Measurements from ENCODE around the gene MYMX. TPM values are rescaled to one million over a fixed set of nuclear protein-coding genes. Genes with fewer than 3 reads are reported as not detected.
A peak's percentile ranks its signal among the peaks of the same experiment; 100 is the strongest.

MYMX gene
- polyA plus RNA-seq, 3 donors, result not detected

DNA sequence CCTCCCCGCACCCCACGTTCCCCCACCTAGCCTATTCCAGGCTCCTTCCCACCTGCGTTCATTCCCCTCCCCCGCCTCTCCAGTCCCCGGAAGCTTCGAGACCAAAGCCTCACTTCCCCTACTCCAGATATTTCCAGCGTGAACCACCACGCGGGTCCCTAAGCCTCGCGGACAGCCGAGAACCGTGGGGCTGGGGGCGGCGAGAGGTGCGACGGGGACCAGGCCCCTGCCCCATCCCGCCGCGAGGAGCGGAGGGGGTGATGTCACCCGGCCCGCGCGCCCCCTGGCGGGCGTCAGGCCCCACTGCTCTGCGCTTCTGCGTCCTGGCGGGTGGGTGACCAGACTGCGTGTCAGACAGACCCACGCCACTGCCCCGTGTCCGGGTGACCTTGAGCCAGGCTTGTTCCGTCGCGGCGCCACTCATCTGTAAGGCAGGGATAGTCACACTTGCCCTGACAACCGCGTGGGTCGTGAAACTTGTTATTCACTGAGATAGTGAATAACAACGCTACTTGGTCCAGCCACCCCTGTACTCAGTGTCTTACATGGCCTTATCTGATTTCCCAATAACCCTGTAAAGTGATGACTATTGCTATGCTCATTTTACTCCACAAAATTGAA is 21.2 kb downstream of the MYMX start:
- peaks cover 1 to 7% of the 10 kb centered on the region in 2 donors for H3K36me3 Mint-ChIP-seq
- H2AFZ ChIP-seq (ENCODE audit: insufficient read depth, low read depth, low read length, poor library complexity, severe bottlenecking), result peak overlapping the region; percentile 82
- peaks cover 38% of the 10 kb centered on the region for H3K4me1 Mint-ChIP-seq
- H4K20me1 ChIP-seq (ENCODE audit: insufficient read depth, low read length), result no peaks in the 10 kb centered on the region
- H3K4me2 ChIP-seq (replicated peaks; ENCODE audit: extremely low read depth, low read length, poor library complexity, severe bottlenecking), result peak overlapping the region; percentile 86
- no peaks in the 10 kb centered on the region for H3K27me3 ChIP-seq (ENCODE audit: control insufficient read depth in 2 of 2, insufficient read depth in 2 of 2, low read length in 2 of 2)
- peak overlapping the region; percentile 65 to 96 for H3K27ac ChIP-seq (ENCODE audit: low read depth in 1 of 2, low read length in 2 of 2)
- peak overlapping the region; percentile 90 to 99 (median 97) for H3K27ac Mint-ChIP-seq
- no peaks in the 10 kb centered on the region for H3K79me2 ChIP-seq (ENCODE audit: insufficient read depth, low read length)
- WGBS (ENCODE audit: insufficient coverage), result 0% methylated on average over 41 of the region's 42 CpGs
- peaks cover 2 to 3% (median 3%) of the 10 kb centered on the region in 3 donors for H3K27me3 Mint-ChIP-seq (ENCODE audit: low read depth in 3 of 3)
- peaks cover 0 to 1% of the 10 kb centered on the region in 2 donors for H3K36me3 ChIP-seq (replicated peaks in 1 of 2; ENCODE audit: control insufficient read depth in 1 of 2, insufficient read depth in 2 of 2, low read length in 2 of 2)
- no peaks in the 10 kb centered on the region for H3K9me3 ChIP-seq (replicated peaks in 1 of 2; ENCODE audit: control insufficient read depth in 1 of 2, insufficient read depth in 1 of 2, low read length in 2 of 2)
- intact Hi-C loops (cut with micrococcal nuclease), result loop anchor here (2.0 to 5.0 kb wide), 2 partner anchors 17 to 66 kb away; no protein-coding TSS in a partner anchor
- H3K4me3 ChIP-seq (replicated peaks in 1 of 3; ENCODE audit: low read depth in 2 of 3, low read length in 3 of 3), result peak overlapping the region; percentile 56 to 86 (median 76)
- peaks cover 29 to 32% of the 10 kb centered on the region in 2 donors for H3K4me1 ChIP-seq (ENCODE audit: control insufficient read depth in 1 of 2, insufficient read depth in 2 of 2, low read length in 2 of 2)
- DNase-seq, result peak; percentile 84 to 90 (median 85)
- TF ChIP-seq, protein P1, sequence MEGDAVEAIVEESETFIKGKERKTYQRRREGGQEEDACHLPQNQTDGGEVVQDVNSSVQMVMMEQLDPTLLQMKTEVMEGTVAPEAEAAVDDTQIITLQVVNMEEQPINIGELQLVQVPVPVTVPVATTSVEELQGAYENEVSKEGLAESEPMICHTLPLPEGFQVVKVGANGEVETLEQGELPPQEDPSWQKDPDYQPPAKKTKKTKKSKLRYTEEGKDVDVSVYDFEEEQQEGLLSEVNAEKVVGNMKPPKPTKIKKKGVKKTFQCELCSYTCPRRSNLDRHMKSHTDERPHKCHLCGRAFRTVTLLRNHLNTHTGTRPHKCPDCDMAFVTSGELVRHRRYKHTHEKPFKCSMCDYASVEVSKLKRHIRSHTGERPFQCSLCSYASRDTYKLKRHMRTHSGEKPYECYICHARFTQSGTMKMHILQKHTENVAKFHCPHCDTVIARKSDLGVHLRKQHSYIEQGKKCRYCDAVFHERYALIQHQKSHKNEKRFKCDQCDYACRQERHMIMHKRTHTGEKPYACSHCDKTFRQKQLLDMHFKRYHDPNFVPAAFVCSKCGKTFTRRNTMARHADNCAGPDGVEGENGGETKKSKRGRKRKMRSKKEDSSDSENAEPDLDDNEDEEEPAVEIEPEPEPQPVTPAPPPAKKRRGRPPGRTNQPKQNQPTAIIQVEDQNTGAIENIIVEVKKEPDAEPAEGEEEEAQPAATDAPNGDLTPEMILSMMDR (IDR thresholded peaks at IDR 0.05), result peak; percentile 99
- H3K9ac ChIP-seq (ENCODE audit: insufficient read depth, low read length, poor library complexity, severe bottlenecking), result peak overlapping the region; percentile 84
- no peaks in the 10 kb centered on the region for H3K9me3 Mint-ChIP-seq
- peak overlapping the region; percentile 83 to 90 for H3K4me3 Mint-ChIP-seq

DNA sequence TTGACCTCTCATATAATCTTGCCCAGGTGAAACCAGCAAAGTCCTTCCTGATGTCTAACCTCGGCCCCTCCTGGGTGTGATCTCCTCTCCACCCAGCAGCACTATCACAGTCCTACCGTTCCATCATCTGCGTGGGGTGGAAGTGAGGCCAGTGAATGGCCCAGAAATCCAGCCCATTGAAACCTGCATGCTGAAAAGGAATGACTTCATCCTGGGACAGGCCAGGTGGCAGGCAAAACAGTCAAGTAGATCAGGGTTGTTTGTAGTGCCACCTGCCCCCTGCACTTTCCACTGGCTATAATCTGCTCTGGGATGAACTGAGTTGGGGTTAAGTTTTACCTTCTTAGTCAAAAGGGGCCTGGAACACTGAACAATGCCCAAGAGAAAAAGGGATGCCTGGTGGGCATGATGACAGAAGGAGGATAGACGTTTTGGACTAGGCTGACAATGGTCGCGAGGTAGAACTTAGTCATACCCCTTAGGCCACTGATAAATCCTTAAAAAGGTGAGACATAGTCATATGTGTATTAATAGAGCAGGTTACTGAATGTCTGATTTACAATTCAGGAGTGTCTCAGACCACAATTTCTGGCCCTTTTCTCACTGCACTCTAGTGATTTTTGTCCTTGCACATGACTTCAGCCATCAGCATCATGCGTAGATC is 22.1 kb downstream of the MYMX start:
- TF ChIP-seq, protein P1 (IDR thresholded peaks at IDR 0.05), result no peak
- Mint-ChIP-seq H3K4me1 (peaks cover 29% of the 10 kb centered on the region), H3K27ac (peak overlapping the region in 3 of 7 donors; percentile 73 to 99 (median 81)), H3K4me3 (peak overlapping the region in 1 of 2 donors; percentile 34), H3K36me3 (peaks cover 0 to 4% of the 10 kb centered on the region in 2 donors), H3K9me3 (no peaks in the 10 kb centered on the region), H3K27me3 (ENCODE audit: low read depth in 3 of 3) (peaks cover 2 to 3% (median 3%) of the 10 kb centered on the region in 3 donors)
- no peaks in the 10 kb centered on the region for H3K79me2 ChIP-seq (ENCODE audit: insufficient read depth, low read length)
- H3K9me3 ChIP-seq (replicated peaks in 1 of 2; ENCODE audit: control insufficient read depth in 1 of 2, insufficient read depth in 1 of 2, low read length in 2 of 2), result no peaks in the 10 kb centered on the region
- 100% methylated on average over 2 of the region's 7 CpGs for WGBS (ENCODE audit: insufficient coverage)
- no peak overlapping the region for H3K9ac ChIP-seq (ENCODE audit: insufficient read depth, low read length, poor library complexity, severe bottlenecking)
- H2AFZ ChIP-seq (ENCODE audit: insufficient read depth, low read depth, low read length, poor library complexity, severe bottlenecking), result no peak overlapping the region
- H3K4me2 ChIP-seq (replicated peaks; ENCODE audit: extremely low read depth, low read length, poor library complexity, severe bottlenecking), result no peak overlapping the region
- H3K27ac ChIP-seq (ENCODE audit: low read depth in 1 of 2, low read length in 2 of 2), result no peak overlapping the region
- no peaks in the 10 kb centered on the region for H4K20me1 ChIP-seq (ENCODE audit: insufficient read depth, low read length)
- no peaks in the 10 kb centered on the region for H3K36me3 ChIP-seq (replicated peaks in 1 of 2; ENCODE audit: control insufficient read depth in 1 of 2, insufficient read depth in 2 of 2, low read length in 2 of 2)
- intact Hi-C loops (cut with micrococcal nuclease), result loop anchor here (5.0 kb wide), 1 partner anchor 67 kb away; no protein-coding TSS in a partner anchor
- no peak overlapping the region for H3K4me3 ChIP-seq (replicated peaks in 1 of 3; ENCODE audit: low read depth in 2 of 3, low read length in 3 of 3)
- H3K27me3 ChIP-seq (ENCODE audit: control insufficient read depth in 2 of 2, insufficient read depth in 2 of 2, low read length in 2 of 2), result no peaks in the 10 kb centered on the region
- no peak for DNase-seq
- peaks cover 20 to 23% of the 10 kb centered on the region in 2 donors for H3K4me1 ChIP-seq (ENCODE audit: control insufficient read depth in 1 of 2, insufficient read depth in 2 of 2, low read length in 2 of 2)
